Prostate gland (tissue), 2 donors: Measurements from ENCODE around the gene MCHR1. TPM values are rescaled to one million over a fixed set of nuclear protein-coding genes. Genes with fewer than 3 reads are reported as not detected.

Experiments
- DNase-seq: peaks from one replicate; pipeline ENCODE4 v3.0.0-alpha.2; 2019; ENCODE audit warnings: low spot score
- H3K27ac ChIP-seq, 2 donors: fragments of 200-600 bp; sonication (generic); 2 replicates each; pipeline ENCODE4 v1.5.1; 2017 to 2019
- H3K27me3 ChIP-seq: fragments of 200-600 bp; sonication (generic); replicated peaks from 2 replicates; pipeline ENCODE4 v1.5.1; 2019; ENCODE audit not compliant: insufficient read depth
- H3K36me3 ChIP-seq, 2 donors: fragments of 200-600 bp; sonication (generic); 1 replicate in 1 of 2; 2 replicates in 1 of 2; pipeline versions ENCODE4 v1.5.1 to v1.8.1; 2017 to 2019
- H3K4me1 ChIP-seq: fragments of 200-600 bp; sonication (generic); replicated peaks from 2 replicates; pipeline ENCODE4 v1.5.1; 2019
- H3K4me3 ChIP-seq, 2 donors: fragments of 200-600 bp; sonication (generic); 2 replicates each; pipeline ENCODE4 v1.5.1; 2017 to 2019
- H3K9me3 ChIP-seq: fragments of 200-600 bp; sonication (generic); 2 replicates; pipeline ENCODE4 v1.5.1; 2017
- POLR2A ChIP-seq: fragments of 450-650 bp; IDR thresholded peaks from one replicate; pipeline ENCODE4 v1.6.1; 2016; ENCODE audit warnings: antibody characterized with exemption, mild to moderate bottlenecking
- POLR2AphosphoS5 ChIP-seq: sonication (generic); formaldehyde crosslinking; IDR thresholded peaks from one replicate; pipeline ENCODE4 v1.6.1; 2017; ENCODE audit warnings: antibody characterized with exemption
- WGBS: methylation state at CpG from one replicate; pipeline ENCODE4 v1.1.5; 2018; 5-methylcytosine and 5-hydroxymethylcytosine counted together
- intact Hi-C: fragments of 100-400 bp; cut with DNase I; formaldehyde crosslinking; loops from one replicate; pipeline ENCODE4 v1.14.2; 2022
- total RNA-seq, 2 donors: library from RNA; depleted of rRNA; stranded (reverse); fragments of >200 nt; gene quantifications; one replicate each; pipeline ENCODE4 v1.1.0, GENCODE V29; 2016
- TF ChIP-seq, protein P1 (sequence below), 4 experiments: fragments of 200-600 bp in 2 of 4; fragments of 450-650 bp in 2 of 4; sonication (generic) in 2 of 4; IDR thresholded peaks; 1 replicate in 3 of 4; 2 replicates in 1 of 4; pipeline ENCODE4 v1.5.1; 2016 to 2019; ENCODE audit warnings: antibody characterized with exemption in 4 of 4, mild to moderate bottlenecking in 2 of 4, moderate library complexity in 2 of 4

MCHR1 gene
- under 1 TPM in 1 of 2 donors, not detected in 1; 0.45 TPM for total RNA-seq

DNA sequence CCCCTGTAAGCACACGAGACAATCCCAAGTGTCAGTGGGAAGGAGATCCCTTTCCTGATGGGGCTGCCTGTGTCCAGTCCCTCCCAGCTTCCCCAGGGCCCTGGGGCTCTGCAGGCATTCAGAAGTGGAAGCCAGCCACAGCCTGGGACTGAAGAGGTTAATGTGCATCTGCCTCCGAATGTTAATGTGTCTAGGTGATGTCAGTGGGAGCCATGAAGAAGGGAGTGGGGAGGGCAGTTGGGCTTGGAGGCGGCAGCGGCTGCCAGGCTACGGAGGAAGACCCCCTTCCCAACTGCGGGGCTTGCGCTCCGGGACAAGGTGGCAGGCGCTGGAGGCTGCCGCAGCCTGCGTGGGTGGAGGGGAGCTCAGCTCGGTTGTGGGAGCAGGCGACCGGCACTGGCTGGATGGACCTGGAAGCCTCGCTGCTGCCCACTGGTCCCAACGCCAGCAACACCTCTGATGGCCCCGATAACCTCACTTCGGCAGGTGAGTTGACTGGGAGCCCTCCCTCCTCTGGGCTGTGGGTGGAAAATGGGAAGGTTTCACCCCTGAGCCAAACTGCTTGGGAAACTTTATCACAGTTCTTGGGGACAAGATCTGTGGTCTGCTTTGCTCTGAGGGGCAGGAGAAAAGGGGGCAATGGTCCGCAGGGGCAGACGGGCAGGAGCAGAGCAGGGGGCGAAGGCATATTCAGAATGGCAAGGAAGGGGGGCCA is at the start of gene MCHR1:
TSS of gene MCHR1 (plus strand) at position 236 of the 715 bp plus-strand sequence. CDS start at position 405, 169 bp downstream.
- 19% methylated on average over 20 of the region's 21 CpGs for WGBS
- TF ChIP-seq, protein P1, sequence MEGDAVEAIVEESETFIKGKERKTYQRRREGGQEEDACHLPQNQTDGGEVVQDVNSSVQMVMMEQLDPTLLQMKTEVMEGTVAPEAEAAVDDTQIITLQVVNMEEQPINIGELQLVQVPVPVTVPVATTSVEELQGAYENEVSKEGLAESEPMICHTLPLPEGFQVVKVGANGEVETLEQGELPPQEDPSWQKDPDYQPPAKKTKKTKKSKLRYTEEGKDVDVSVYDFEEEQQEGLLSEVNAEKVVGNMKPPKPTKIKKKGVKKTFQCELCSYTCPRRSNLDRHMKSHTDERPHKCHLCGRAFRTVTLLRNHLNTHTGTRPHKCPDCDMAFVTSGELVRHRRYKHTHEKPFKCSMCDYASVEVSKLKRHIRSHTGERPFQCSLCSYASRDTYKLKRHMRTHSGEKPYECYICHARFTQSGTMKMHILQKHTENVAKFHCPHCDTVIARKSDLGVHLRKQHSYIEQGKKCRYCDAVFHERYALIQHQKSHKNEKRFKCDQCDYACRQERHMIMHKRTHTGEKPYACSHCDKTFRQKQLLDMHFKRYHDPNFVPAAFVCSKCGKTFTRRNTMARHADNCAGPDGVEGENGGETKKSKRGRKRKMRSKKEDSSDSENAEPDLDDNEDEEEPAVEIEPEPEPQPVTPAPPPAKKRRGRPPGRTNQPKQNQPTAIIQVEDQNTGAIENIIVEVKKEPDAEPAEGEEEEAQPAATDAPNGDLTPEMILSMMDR (IDR thresholded peaks at IDR 0.05): no peak
- TF ChIP-seq POLR2AphosphoS5 (no peak), POLR2A (no peak)
- DNase-seq: no peak
- Histone ChIP-seq H3K4me3 (no peak within 1 kb of the TSS), H3K27me3 (no peaks in the 10 kb centered on the region), H3K4me1 (no peaks in the 10 kb centered on the region), H3K9me3 (no peaks in the 10 kb centered on the region), H3K27ac (no peak within 1 kb of the TSS), H3K36me3 (no peaks in the 10 kb centered on the region)
- intact Hi-C loops: no loop called here

- no peak for DNase-seq
- no peaks in the 10 kb centered on the region for H3K27me3 ChIP-seq
- H3K9me3 ChIP-seq: no peaks in the 10 kb centered on the region
- H3K4me1 ChIP-seq: peaks cover 2% of the 10 kb centered on the region
- H3K36me3 ChIP-seq: no peaks in the 10 kb centered on the region
- no peak for TF ChIP-seq POLR2A
- TF ChIP-seq POLR2AphosphoS5: no peak
- TF ChIP-seq, protein P1 (IDR thresholded peaks at IDR 0.05): no peak
- 99% methylated on average over 2 of the region's 2 CpGs for WGBS
- H3K27ac ChIP-seq: no peak overlapping the region
- H3K4me3 ChIP-seq: no peak overlapping the region
- intact Hi-C loops: no loop called here
Observed at GRCh38 chr22:40631925-40632324, 47.4 kb upstream of the MCHR1 start.

DNA sequence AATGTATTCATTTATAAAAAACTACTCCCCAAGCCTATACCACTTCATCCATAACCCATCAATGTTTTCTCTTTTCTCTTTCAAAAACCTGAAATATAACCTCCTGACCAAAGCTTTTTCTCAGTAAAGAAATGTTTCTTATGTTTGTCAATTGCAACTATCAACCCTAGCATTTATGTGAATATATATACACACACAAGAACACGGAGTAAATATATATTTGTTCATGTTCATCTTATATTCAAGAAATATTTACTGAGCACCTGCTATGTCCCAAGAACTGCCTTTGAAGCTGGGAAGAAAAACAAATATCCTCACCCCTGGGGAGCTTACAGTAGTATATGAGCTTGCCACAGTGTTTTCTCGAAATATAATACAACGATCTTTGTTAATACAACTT is 46.2 kb upstream of the MCHR1 start:
- TF ChIP-seq POLR2AphosphoS5 (no peak), POLR2A (no peak)
- TF ChIP-seq, protein P1 (IDR thresholded peaks at IDR 0.05): no peak
- H3K4me1 ChIP-seq: peaks cover 2% of the 10 kb centered on the region
- H3K27ac ChIP-seq: no peak overlapping the region
- 88% methylated on average over 3 of the region's 3 CpGs for WGBS
- no peak for DNase-seq
- H3K36me3 ChIP-seq: no peaks in the 10 kb centered on the region
- intact Hi-C loops: no loop called here
- no peak overlapping the region for H3K4me3 ChIP-seq
- H3K27me3 ChIP-seq: no peaks in the 10 kb centered on the region
- H3K9me3 ChIP-seq: no peaks in the 10 kb centered on the region

DNA sequence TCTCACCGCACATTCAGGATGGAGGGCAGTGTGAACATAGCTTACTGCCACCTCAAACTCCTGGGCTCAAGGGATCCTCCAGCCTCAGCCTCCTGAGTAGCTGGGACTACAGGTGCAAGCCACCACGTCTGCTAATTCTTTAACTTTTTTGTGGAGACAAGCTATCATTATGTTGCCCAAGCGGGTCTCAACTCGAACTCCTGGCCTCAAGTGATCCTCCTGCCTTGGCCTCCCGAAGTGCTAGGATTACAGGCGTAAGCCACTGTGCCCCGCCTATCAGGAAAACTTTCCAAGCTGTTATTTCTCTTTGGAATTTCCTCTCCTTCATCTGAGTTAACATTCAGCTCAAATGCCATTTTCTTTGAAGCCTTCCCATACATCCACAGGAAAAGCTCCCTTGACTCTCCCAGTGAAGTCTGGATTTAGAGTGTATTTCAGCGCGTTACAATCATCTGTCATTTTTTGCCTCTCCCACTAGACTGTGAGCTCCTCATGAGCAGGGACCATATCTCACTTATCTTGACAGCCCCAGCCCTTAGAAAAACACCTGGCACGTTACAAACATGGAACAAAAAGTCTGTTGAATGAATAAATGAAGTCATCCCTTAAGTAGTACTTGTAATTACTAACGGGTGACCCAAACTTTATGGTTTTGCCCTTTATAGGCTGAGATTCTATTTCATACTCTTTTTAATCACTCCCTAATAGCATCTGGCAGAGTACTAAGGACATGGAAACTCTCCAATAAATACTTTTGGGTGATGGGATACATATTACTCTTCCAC is 45.0 kb upstream of the MCHR1 start:
- no peaks in the 10 kb centered on the region for H3K27me3 ChIP-seq
- no peak for DNase-seq
- intact Hi-C loops: no loop called here
- no peaks in the 10 kb centered on the region for H3K9me3 ChIP-seq
- H3K27ac ChIP-seq: no peak overlapping the region
- WGBS: 78% methylated on average over 11 of the region's 11 CpGs
- no peak overlapping the region for H3K4me3 ChIP-seq
- H3K36me3 ChIP-seq: no peaks in the 10 kb centered on the region
- peaks cover 2% of the 10 kb centered on the region for H3K4me1 ChIP-seq
- TF ChIP-seq, protein P1 (IDR thresholded peaks at IDR 0.05): no peak
- TF ChIP-seq POLR2A (no peak), POLR2AphosphoS5 (no peak)
